NCI-H2171 (cell line): ENCODE results near the gene PLCL1.
"Not testable (repeated sequence)": the region's sequence is repeated elsewhere in the genome, so short reads cannot be mapped to it uniquely, and the experiment has no call there.

Experiments
- DNase-seq: peaks from one replicate; lab custom pipeline; 2025; lab: John Stamatoyannopoulos, UW

Gene PLCL1

DNA sequence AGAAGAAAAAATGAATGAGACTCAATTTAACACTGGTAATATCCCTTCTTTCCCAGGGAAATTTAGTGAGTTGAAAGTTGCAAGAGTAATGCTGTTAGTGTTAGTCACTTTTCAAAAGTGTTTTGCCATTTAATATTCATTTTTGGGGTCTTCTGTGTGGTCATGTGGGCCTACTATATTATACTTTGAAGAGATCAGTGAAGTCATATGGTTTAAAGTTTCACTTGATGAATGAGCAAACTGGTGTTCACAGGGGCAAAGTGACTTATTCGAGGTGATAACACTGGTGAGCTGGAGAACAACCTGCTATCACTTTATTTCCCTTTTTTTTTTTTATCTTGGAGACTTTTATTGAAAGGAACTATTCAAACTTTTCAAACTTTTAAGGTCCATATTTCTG lies 196.0 kb downstream of the PLCL1 start:
- no peak for DNase-seq

DNA sequence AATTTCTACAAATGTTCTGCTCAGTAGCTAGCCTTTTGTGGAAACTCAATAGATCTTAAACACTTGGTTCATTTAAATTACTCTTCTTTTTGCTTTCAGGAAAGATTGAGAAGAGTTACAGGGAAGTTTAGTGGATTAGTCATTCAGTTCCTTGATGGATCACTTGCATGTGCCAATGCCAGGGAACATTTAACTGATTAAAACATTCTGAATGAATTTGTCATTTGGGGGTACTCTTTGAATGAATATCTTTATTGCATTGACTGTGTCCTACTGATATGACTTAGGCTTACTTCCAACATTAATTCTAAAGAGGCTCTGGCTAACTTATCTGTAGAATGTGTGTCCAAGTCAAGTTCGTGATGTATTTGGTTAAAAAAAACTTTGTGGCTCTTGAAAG lies 199.8 kb downstream of the PLCL1 start:
- no peak for DNase-seq

DNA sequence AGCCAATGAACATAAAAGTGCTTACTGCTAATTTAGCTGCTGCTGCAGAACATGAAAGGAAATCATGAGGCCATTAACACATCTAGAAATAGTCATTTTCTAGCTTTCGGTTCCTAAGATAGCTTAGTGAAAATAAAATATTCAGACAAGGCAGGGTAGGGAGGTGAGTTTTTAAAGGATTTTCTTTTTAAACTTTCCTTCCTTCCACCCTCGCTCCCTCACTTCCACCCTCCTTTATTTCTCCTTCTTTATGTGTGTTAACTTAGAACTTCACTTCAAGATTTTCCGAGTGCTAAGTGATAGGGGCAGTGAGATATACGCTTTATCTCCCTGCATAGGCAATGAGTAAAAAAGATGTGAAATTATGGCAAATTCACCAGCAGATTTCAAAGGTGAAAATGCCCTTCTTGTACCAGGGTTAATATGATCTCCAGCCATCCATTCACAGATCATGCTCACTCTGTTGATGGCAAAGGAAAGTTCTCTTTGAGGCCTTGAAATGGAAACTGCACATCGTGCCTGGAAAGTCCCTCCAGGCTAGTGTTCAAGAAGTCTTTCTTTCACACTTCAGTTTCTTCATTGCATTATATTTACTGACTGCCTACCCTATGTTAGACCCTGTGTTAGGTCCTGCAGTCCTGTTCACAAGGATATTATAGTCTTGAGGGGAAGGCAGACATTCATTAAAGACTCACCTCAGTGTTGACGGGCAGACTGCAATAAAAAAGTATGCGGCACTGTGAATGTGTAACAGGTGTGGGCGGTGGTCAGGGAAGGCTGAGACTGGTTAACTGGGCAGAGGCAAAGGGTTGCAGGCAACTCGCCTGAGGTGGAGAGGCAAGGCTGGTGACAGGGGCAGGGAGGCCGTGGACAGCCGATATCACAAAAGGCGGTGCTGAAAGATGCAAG lies 200.8 kb downstream of the PLCL1 start:
- DNase-seq = no peak

DNA sequence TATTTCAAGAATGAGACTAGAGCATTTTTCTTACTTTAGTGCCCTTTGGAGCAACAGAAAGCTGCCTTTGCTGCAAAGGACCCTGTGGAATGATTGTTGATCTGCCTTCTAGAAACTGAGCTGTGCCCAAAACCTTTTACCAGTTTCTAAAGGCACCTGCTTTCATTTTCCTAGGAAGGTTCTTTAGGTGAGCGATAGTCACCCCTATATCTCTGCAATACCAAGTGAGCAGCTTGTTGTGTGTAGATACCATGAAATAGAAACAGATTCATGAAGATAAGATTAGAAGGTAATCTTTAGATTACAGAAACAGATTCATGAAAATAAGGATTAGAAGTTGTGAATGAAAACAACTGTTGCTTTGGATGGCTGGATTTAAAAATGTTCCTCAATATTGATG lies 202.3 kb downstream of the PLCL1 start:
- DNase-seq = no peak

DNA sequence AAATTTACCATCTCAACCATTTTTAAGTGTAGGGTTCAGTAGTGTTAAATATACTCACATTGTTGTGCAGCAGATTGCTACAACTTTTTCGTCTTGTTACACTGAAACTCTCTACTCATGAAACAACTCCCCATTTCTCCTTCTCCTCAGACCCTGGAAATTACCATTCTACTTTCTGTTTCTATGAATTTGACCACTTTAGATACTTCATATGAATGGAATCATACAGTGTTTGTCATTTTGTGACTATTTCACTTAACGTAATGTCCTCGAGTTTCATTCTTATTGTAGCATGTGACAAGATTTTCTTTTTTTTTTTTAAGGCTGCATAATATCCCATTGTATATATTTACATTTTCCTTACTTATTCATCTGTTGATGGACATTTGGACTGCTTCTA lies 203.8 kb downstream of the PLCL1 start:
- no peak for DNase-seq

DNA sequence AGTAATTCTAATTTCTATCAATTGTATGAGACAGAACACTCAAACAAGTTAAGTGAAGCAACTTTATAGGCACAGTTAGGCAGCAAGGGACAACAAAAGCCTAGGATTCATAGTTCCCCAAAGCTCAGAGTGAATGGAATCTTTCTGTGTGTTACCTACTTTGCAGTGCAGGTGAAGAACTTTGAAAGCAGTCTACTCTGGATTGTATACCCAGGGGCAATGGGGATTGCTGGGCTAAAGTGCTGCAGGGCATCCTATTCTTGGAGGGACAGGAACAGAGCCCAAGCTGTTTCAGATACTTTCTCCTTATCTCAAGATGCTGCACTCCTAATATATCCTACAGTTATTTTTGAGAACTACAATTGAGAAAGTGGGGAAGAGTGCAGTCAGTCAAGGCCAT lies 207.6 kb downstream of the PLCL1 start:
- no peak for DNase-seq

DNA sequence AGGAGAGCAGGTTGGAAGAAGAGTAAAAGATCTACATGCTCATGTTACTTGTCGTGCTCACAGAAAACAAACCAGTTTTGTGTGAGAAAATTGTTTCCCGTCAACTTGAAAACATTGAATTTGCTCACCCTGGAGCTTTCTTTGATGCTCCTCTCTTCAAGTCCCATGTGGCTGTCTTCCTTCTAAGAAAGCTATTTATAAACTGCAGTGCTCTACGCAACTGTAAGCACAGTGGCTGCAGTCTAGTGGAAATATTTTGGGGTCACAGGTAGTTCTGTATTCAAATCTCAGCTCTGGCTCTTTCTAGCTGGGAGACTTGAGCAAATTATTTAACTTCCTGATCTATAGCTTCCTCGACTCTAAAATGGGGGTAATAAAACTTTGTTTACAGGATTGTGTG lies 211.8 kb downstream of the PLCL1 start:
- DNase-seq = no peak

DNA sequence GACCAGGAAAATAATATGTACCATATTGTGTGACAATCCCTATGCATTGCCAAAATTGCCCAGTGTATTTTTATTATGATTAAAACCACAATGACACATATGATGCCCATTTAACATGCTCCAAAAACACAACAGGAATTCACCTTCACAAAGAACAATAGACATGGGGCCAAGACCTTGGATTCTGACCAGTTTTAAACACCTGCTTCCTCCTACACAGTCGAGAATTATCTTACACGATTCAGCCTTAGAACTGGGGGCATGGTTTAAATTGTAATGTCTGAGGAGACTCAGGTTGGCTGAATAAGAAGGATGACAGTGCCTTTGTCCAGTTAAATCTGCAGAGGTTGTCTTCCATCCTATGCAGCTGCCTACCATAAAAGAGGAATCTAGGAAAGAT lies 212.7 kb downstream of the PLCL1 start:
- no peak for DNase-seq

DNA sequence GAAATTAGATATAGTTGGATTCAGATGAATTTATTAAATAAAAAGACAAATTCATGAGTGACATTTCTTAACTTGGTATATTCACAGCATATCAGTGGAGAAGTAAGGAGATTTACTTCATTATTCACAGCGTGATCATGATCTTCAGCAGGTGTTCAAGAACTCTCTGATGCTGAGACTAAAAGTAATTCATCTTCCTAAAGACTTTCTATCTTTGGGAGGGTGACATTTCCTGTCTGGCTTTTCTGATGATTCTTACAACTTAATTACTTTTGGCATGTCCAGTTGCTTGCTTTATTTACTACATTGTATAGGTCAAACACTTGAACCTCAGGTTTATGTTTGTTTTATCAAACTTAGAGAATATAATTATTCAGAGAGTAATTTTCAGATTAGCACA lies 224.6 kb downstream of the PLCL1 start:
- no peak for DNase-seq

DNA sequence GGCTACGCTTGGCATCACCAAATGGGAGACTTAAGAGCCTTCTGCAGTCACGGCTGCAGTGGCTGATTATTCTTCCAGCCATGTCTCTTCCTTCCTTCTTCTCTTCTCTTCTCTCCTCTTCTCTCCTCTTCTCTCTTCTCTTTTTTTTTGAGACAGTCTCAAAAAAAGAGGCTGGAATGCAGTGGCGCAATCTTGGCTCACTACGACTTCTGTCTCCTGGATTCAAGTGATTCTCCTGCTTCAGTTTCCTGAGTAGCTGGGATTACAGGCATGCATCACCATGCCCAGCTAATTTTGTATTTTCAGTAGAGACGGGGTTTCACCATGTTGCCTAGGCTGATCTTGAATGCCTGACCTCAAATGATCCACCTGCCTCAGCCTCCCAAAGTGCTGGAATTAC lies 225.2 kb downstream of the PLCL1 start:
- not testable (repeated sequence) for DNase-seq

DNA sequence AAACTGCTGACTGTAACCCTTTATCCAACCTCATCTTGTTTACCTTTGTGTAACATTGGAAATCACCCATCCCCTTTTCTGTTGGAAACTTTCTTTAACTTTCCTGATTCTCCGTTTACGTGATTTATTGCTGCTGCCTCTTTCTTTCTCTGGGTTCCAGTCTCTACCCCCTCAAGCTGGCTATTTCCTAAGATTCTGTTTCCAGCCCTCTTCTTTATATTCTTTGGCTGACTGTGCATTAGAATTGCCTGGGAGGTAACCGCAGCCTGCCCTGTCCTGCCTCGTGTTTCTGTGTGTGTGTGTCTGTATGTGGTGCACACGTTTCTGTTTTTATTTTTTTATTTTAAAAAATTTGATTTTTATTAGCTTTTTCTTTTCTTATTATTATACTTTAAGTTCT lies 229.2 kb downstream of the PLCL1 start:
- DNase-seq = no peak

DNA sequence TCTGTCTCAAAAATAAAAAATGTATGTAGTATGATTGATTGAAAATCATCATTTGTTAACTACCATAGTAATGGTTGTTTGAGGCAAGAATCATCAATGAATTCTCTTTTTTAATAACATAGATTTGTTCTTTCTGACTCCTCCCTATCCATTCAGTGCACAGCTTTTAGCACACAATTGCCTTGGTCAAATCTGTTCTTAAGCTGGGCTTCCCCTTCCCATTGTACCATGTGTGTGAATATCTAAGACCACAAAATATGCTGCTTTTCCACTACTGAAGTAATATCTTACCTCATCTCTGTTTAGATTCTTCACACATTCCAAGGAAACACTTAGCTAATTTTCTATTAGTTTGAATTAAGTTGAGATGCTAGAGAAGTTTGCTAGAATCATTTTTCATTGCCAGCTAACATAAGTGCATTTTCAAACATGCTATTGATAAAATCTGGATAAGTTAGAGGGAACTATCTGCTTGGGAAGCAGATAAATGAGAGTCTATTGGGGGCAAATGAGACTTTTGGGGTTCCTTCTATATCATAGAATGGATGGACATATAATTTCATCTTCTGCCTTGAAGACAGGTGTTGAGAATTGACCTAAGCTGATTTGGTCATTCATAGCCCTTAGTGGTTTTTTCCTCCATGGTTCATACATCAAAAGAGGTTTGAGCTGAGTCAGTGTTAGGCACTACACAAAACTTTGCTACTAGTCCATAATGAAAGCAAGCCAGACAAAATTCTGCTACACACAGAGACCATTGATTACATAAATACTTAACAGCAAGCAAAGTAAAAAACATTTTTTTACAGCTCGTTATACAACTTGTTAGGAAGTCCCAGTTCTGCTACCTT lies 231.9 kb downstream of the PLCL1 start:
- no peak for DNase-seq

DNA sequence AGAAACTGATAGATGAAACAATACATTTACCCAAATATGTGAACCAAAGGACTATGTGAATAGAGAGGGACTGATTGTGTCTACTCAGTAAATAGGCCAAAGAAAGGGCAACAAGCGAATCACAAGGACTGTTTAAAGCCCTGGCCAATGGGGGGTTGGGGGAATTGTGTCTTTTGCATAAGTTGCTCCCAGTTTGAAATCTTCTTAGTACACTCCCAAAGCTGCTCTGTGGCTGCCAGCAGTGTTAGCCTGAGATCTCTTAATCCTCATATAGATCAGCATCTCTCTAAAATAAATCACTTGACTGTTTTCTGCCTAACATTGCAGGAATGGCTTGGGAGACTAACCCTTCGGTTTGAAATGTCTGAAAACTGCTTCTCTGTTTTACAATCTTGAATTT lies 236.4 kb downstream of the PLCL1 start:
- no peak for DNase-seq

DNA sequence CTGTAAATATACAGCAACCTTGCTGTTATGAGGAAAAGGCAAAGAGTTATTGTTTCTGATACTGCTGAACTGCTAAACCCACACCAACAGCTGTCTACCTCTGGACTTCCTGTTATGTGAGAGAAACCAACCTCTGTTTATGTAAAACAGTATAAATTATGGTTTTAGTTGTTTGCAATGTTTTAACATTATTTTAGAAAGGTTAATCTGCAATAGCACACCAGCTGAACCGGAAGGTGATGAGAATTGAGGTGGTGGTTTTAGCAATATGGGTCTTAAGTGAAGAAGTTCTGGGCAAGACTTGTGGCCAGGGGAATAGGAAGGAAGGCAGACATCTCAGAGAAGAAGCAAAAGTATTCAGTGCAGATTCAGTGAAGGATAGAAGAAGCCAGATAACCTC lies 237.8 kb downstream of the PLCL1 start:
- DNase-seq = no peak

DNA sequence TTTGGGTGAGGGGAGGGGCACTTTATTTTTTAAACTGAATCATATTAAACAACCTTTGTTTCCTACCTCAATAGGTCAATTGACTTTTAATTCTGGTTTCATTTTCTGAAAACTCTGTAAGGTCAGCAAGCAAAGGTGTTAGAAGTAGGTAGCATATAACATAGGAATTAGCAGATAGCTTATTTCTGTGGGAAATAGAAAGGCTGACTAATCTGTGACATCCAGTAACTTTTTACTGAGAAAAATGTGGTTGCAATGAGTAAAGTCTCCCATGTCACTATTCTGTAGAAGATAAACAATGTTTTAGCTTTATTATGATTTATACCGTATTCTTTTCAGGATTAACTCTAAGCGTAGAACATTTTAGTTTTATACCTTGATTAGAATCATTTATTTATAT lies 240.4 kb downstream of the PLCL1 start:
- no peak for DNase-seq

DNA sequence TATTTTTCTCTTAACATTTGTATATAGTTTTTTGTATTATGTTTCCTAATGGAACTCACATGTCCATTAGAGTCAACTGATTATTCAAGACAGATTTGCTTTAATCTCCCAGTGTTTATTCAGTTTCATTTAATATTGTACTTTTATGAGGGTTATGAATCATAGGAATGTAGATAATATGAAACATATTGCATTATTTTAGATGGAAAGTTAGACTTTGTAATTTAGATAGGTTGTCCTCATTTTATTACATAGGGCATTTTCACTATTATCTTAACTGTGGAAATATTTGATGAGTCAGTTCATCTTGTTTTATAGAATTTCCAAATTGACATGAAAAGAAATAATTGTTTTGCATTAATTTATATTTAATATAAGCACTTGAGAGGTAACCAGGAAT lies 240.8 kb downstream of the PLCL1 start:
- no peak for DNase-seq

DNA sequence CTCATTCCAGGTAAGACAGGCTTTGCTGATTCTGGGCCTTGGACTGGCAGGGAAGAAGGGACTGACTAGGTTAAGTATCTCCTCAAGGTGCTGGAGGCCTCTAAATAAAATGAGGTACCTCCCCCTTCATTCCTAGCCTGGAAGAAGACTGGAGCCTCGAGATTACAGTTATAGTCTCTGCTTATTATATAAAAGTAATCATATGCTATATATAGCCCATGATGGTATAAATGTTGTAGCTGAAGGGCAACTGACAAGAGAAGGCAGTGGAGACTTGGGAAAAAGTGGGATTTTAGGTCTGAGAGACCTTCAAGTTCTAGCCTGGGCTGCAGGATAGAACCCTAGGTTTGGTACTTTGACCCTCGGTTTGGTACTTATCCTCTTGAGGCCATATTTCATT lies 248.3 kb downstream of the PLCL1 start:
- no peak for DNase-seq

DNA sequence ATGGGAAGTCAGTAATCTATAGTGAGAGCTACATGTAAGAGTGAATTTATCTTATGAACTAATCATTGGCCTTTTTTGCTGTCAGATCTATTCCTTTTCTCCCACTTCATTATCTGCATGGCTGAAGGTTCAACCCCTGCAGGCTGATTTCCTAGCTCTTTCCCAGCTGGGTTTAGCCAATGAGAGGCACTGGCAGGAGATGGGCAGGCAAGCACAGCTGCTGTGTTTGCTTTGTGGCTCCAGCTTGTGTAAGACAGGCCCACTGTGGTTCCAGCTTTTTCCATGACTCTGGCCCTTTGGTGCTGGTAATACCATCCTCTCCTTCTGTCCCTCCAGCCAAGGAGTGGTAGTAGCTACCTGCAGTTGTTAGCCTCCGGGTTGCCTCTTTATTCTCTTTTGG lies 248.8 kb downstream of the PLCL1 start:
- no peak for DNase-seq

DNA sequence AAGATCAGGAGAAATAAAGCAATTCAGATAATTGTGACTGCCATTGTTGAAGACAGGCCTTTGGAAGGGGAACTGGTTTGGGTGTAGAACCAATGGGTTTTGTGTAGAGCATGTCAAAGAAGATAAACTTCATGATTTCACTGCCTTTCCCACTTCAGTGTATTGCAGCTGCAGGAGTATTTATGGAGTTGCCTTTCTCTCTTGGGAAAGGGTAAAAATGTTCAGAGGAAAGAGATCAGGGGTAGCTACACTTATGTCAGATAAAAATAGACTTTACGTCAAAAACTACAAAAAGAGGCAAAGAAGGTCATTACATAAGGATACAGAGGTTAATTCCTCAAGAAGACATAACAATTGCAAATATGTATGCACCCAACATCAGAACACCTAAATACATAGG lies 249.4 kb downstream of the PLCL1 start:
- DNase-seq = no peak

DNA sequence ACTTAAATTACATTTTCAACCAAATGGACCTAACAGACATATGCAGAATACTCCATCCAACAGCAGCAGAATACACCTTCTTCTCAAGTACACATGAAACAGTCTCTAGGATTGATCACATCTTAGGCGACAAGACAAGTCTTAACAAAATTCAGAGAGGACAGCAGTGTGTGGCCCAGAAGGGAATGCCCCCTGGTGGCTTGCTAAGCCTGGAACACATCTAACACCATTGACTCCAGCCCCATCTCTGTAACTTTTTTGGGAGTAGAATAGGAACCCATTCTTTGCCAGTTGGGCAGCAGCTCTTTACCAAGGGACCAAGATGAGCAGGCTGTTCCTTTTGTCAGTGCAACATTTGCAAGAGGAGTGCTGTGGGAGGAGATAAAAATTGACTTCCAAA lies 249.9 kb downstream of the PLCL1 start:
- no peak for DNase-seq

DNA sequence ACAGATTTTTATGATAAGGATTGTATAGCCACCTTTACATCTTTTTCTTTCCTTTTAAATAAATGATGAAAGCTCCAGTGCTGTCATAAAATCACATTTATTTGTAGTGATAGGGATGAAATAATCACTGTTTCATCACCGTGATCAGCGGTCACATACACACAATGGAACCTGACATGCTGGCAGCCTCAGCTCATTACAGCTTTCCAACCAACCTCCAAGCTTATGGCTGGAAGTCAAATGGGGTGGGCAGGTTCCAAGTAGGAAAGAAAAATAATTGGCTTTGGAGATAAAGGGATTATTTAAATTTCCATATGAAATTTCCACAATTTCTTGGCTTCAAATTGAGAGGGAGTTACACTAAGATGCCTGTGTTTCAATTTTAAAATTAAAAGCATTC lies 251.3 kb downstream of the PLCL1 start:
- DNase-seq = no peak

DNA sequence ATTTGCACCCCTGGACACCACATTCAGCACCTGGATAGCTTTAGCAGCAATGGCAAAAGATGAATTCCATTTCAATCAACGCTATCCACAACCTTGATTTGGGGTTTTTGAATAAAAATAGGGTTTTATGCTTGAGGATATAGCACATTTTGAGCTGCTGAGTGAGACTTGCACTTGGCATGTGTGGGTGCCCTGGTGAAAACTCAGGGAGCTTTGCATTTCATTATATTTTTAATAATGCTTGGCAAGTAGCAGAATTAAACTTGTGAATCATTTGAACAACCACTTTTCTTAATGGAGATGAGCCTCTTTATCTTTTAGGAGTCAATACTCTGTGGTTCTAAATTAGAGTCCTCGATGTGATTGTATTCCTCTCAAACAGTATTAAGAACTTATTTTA lies 252.4 kb downstream of the PLCL1 start:
- no peak for DNase-seq

DNA sequence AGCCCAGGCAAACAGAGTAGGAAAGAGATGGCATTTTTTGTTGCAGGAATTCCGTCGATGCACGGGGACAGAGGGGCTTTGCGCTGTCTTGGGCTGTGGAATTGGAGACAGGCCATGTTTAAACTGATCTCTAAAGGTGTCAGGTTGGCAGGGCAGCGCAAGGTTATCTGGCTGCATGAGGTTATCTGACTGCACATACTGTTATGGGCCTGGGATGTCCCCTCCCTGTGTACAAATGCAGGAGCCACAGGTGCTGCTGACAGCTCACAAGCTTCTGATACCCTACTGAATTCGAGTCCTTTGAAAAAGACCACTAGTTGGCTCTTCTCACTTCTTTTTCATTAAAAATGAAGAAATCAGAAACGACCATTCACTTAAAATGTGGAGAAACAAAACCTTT lies 255.4 kb downstream of the PLCL1 start:
- DNase-seq = no peak
